AG04450 (cell line): ENCODE measurements around the gene ENTPD6. TPM values are rescaled to one million over a fixed set of nuclear protein-coding genes. Genes with fewer than 3 reads are reported as not detected.

ENCODE experiments used
- CTCF ChIA-PET: fragments of 300-600, 350-600 bp; formaldehyde crosslinking; extraction: SDS; loops from one replicate; lab custom pipeline; 2022; ENCODE audit warnings: antibody characterized with exemption, inconsistent platforms; lab: Charles Lee
- POLR2A ChIA-PET: fragments of 350-600 bp; formaldehyde crosslinking; extraction: SDS; loops from one replicate; lab custom pipeline; 2021; ENCODE audit warnings: antibody characterized with exemption, inconsistent platforms; lab: Yijun Ruan, JAX
- DNase-seq: peaks from one replicate; pipeline ENCODE4 v3.0.0-alpha.2; 2011; ENCODE audit warnings: low read depth, low spot score
- H3K27ac ChIP-seq: one replicate; pipeline ENCODE4 v1.5.1; 2012; ENCODE audit warnings: low read depth, low read length, control low read depth
- H3K27me3 ChIP-seq: one replicate; pipeline ENCODE4 v1.6.0; 2012; ENCODE audit warnings: low read length; ENCODE audit not compliant: control insufficient read depth, insufficient read depth
- H3K4me3 ChIP-seq: 2 replicates; pipeline ENCODE4 v1.5.1; 2011; ENCODE audit warnings: mild to moderate bottlenecking, low read depth, low read length, control low read depth
- H3K9me3 ChIP-seq: 2 replicates; pipeline ENCODE4 v1.5.1; 2012; ENCODE audit warnings: low read length; ENCODE audit not compliant: control insufficient read depth, insufficient read depth
- polyA plus RNA-seq: library from polyadenylated mRNA; depleted of rRNA; stranded (reverse); fragments of >200 nt; gene quantifications from 2 replicates; pipeline ENCODE4 v1.2.3, GENCODE V29; 2011
- TF ChIP-seq, protein P1 (sequence below): IDR thresholded peaks from 2 replicates; pipeline ENCODE4 v1.5.1; 2011; ENCODE audit warnings: low read depth, low read length, control low read depth, inconsistent platforms

ENTPD6 gene
- polyA plus RNA-seq, 1 experiment: 39.9 TPM

GRCh38 chr20:25187635-25188034, 7.9 kb upstream of the ENTPD6 start:
- H3K9me3 ChIP-seq: peaks cover 6% of the 10 kb centered on the region
- ChIA-PET CTCF (no interaction called here), POLR2A (no interaction called here)
- DNase-seq: no peak
- H3K4me3 ChIP-seq: no peak overlapping the region
- H3K27me3 ChIP-seq: peaks cover 46% of the 10 kb centered on the region
- no peak overlapping the region for H3K27ac ChIP-seq
- TF ChIP-seq, protein P1, sequence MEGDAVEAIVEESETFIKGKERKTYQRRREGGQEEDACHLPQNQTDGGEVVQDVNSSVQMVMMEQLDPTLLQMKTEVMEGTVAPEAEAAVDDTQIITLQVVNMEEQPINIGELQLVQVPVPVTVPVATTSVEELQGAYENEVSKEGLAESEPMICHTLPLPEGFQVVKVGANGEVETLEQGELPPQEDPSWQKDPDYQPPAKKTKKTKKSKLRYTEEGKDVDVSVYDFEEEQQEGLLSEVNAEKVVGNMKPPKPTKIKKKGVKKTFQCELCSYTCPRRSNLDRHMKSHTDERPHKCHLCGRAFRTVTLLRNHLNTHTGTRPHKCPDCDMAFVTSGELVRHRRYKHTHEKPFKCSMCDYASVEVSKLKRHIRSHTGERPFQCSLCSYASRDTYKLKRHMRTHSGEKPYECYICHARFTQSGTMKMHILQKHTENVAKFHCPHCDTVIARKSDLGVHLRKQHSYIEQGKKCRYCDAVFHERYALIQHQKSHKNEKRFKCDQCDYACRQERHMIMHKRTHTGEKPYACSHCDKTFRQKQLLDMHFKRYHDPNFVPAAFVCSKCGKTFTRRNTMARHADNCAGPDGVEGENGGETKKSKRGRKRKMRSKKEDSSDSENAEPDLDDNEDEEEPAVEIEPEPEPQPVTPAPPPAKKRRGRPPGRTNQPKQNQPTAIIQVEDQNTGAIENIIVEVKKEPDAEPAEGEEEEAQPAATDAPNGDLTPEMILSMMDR: no peak

DNA sequence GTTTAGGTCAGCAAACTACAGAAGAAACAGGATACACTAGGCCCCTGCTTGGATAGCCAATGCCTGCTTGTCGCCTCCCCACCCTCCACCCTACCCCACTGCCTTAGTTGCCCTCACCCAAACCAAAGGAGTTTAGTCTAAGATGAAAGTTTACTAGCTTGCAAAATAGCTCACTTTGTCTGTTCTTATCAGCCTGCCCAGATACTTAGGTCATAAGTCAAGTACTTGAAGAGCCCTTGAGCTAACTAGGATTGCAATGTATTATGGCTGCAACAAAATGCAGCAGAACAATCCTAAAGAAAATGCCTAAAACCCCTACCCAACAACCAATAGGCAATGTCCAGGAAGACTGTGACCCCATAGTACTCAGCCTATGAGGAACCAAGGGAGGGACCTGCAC, 7.3 kb upstream of the ENTPD6 start:
- Histone ChIP-seq H3K27me3 (peaks cover 46% of the 10 kb centered on the region), H3K4me3 (no peak overlapping the region), H3K27ac (no peak overlapping the region), H3K9me3 (peaks cover 9% of the 10 kb centered on the region)
- TF ChIP-seq, protein P1: no peak
- POLR2A ChIA-PET: no interaction called here
- no peak for DNase-seq
- CTCF ChIA-PET: no interaction called here

DNA sequence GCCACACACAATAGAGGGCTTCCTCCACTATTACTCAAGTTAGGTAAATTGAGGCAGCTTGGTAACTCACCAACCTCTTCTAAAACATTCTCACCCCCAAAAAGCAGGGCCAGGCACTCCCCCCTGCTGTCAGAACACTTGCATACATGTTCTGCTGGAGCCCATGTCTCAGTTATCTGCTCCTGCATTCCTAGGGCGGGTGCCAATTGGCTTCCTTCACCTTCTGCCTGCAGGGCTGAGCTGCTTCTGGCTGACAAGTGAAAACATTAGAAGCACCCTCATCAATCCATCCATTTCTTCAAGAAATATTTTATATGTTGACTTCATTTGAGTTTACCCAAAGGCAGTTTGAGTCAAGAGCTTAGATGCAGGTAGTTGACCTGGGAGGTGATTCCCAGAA, 4.5 kb upstream of the ENTPD6 start:
- H3K27ac ChIP-seq: no peak overlapping the region
- no peak for DNase-seq
- CTCF ChIA-PET: no interaction called here
- H3K4me3 ChIP-seq: no peak overlapping the region
- peaks cover 13% of the 10 kb centered on the region for H3K9me3 ChIP-seq
- peaks cover 39% of the 10 kb centered on the region for H3K27me3 ChIP-seq
- POLR2A ChIA-PET: no interaction called here
- TF ChIP-seq, protein P1: no peak

GRCh38 chr20:25191689-25192088, 3.8 kb upstream of the ENTPD6 start:
- H3K4me3 ChIP-seq: no peak overlapping the region
- H3K9me3 ChIP-seq: peaks cover 8% of the 10 kb centered on the region
- H3K27me3 ChIP-seq: peaks cover 35% of the 10 kb centered on the region
- POLR2A ChIA-PET: no interaction called here
- no peak overlapping the region for H3K27ac ChIP-seq
- no peak for DNase-seq
- TF ChIP-seq, protein P1: no peak
- CTCF ChIA-PET: no interaction called here

DNA sequence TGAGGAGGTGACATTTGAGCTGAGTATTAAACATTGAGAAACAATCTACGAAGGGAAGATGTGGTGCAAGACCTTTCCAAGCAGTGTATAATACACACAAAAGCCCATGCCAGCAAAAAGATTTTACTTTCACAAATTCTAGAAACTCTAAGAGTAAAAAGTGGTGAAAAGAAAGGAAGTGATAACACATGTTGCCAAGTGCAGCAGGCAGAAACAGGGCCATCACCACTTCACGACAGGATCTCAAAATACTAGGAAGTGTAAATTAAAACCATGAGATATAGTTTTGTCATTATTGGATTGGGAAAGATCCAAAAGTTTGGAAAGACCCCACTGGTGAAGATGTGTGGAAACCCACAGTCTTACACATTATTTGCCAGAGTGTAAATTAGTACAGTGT, 1.7 kb upstream of the ENTPD6 start:
- peaks cover 20% of the 10 kb centered on the region for H3K27me3 ChIP-seq
- CTCF ChIA-PET: interaction anchor here (1.4 kb wide), 1 partner anchor 206 kb away, joined by 3 read pairs; no protein-coding TSS in a partner anchor
- H3K4me3 ChIP-seq: no peak overlapping the region
- H3K9me3 ChIP-seq: peaks cover 7% of the 10 kb centered on the region
- POLR2A ChIA-PET: no interaction called here
- TF ChIP-seq, protein P1: no peak
- H3K27ac ChIP-seq: no peak overlapping the region
- no peak for DNase-seq
